Lower leg skin (tissue), 4 donors: ENCODE results near the gene GET3. TPM values are rescaled to one million over a fixed set of nuclear protein-coding genes. Genes with fewer than 3 reads are reported as not detected.

Experiments
- DNase-seq, 2 donors: peaks; one replicate each; pipeline ENCODE4 v3.0.0-alpha.2; 2019; ENCODE audit warnings: low spot score in 2 of 2
- H3K4me3 ChIP-seq: fragments of 200-600 bp; sonication (generic); 2 replicates; pipeline ENCODE4 v1.5.1; 2017; ENCODE audit warnings: mild to moderate bottlenecking, low read depth; ENCODE audit not compliant: poor library complexity, severe bottlenecking
- POLR2A ChIP-seq, 2 donors: fragments of 450-650 bp; IDR thresholded peaks; one replicate each; pipeline ENCODE4 v1.6.1; 2016 to 2017; ENCODE audit warnings: antibody characterized with exemption in 2 of 2, mild to moderate bottlenecking in 1 of 2, moderate library complexity in 1 of 2
- WGBS, 2 donors: methylation state at CpG; one replicate each; pipeline ENCODE4 v1.1.5; 2018; 5-methylcytosine and 5-hydroxymethylcytosine counted together
- intact Hi-C: fragments of 100-400 bp; cut with DNase I; formaldehyde crosslinking; loops from one replicate; pipeline ENCODE4 v1.15.0; 2023; ENCODE audit warnings: low total_unique reads
- total RNA-seq, 4 donors: library from RNA; depleted of rRNA; stranded (reverse); fragments of >200 nt; gene quantifications; one replicate each; pipeline ENCODE4 v1.1.0, GENCODE V29; 2016
- TF ChIP-seq, protein P1 (sequence below), 3 donors: fragments of 450-650 bp; IDR thresholded peaks; one replicate each; pipeline ENCODE4 v1.5.1; 2016; ENCODE audit warnings: antibody characterized with exemption in 3 of 3, mild to moderate bottlenecking in 3 of 3, moderate library complexity in 2 of 3

GET3 gene
- total RNA-seq, 4 donors from 2014 or later, result 43.2 to 63.2 (median 53.4) TPM

DNA sequence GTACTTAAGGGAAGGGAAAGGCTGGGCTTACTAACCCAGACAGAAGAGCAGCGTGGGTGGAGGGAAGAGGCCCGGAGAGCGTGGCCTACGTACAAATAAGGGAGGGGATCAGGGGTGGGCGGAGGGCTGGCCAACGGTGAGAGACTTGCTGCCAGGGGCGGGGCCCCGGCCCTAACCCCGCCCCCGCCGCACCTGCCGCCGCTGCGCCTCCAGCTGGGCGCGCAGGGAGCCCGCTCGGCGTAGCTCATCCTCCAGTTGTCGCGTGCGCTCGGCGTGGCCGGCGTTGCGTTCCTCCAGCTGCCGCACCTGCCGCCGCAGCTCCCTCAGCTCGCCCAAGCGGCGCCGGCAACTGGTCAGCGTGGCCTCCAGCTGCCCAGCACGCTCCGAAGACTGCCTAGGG, 32.4 kb downstream of the GET3 start:
- no peak for TF ChIP-seq POLR2A (IDR thresholded peaks at IDR 0.05)
- TF ChIP-seq, protein P1, sequence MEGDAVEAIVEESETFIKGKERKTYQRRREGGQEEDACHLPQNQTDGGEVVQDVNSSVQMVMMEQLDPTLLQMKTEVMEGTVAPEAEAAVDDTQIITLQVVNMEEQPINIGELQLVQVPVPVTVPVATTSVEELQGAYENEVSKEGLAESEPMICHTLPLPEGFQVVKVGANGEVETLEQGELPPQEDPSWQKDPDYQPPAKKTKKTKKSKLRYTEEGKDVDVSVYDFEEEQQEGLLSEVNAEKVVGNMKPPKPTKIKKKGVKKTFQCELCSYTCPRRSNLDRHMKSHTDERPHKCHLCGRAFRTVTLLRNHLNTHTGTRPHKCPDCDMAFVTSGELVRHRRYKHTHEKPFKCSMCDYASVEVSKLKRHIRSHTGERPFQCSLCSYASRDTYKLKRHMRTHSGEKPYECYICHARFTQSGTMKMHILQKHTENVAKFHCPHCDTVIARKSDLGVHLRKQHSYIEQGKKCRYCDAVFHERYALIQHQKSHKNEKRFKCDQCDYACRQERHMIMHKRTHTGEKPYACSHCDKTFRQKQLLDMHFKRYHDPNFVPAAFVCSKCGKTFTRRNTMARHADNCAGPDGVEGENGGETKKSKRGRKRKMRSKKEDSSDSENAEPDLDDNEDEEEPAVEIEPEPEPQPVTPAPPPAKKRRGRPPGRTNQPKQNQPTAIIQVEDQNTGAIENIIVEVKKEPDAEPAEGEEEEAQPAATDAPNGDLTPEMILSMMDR (IDR thresholded peaks at IDR 0.05), result no peak
- WGBS, 2 donors, result 47 to 55% methylated on average over 8 to 37 of the region's 37 CpGs
- no peak for DNase-seq
- H3K4me3 ChIP-seq, result no peak overlapping the region
- intact Hi-C loops, result loop anchor here (5.0 kb wide), 2 partner anchors 33 to 73 kb away; partner anchors contain the start of genes PRDX2 and THSD8

DNA sequence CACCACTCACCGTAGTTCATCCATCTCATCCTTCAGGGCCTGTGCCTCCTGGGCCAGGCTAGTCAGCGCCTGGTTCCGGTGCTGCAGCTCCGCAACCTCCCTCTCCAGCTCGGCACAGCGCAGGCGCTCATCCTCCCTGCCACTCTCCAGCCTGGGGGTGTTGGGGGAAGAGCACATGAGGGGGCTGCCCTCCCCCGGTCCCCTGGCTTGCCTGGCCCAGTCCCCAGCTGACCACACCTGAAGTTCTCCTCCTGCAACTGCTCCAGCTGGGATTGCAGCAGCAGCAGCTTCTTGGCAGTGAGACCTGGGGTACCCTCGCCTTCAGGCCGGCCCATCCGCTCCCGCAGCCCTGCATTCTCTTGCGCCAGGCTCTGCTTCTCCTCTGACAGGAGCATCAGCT, 33.6 kb downstream of the GET3 start:
- TF ChIP-seq, protein P1 (IDR thresholded peaks at IDR 0.05), result no peak
- TF ChIP-seq POLR2A (IDR thresholded peaks at IDR 0.05), result no peak
- intact Hi-C loops, result no loop called here
- no peak overlapping the region for H3K4me3 ChIP-seq
- 98% methylated on average over 12 to 13 of the region's 13 CpGs for WGBS, 2 donors
- no peak for DNase-seq

DNA sequence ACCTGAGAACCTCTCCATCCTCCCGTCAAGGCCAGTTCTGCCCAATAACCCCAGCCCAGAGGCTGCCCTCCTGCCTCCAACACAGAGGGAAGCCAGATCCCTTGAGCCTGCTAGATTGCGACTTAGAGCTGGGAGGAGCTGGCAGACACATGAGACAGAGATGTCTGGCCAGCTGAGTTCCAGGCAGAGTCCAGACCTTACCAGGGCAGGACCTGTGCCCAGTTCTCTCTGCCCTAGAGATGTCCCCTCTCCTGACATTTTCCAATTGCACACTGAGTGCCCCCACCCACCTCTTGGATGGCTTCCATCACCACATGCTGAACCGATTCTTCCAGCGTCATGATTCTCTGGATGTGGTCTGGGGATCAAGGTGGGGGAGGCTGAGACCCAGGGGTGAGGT, 35.0 kb downstream of the GET3 start:
- DNase-seq, result no peak
- intact Hi-C loops, result no loop called here
- WGBS, 2 donors, result 55 to 70% methylated on average over 4 of the region's 4 CpGs
- H3K4me3 ChIP-seq, result no peak overlapping the region
- no peak for TF ChIP-seq POLR2A (IDR thresholded peaks at IDR 0.05)
- TF ChIP-seq, protein P1 (IDR thresholded peaks at IDR 0.05), result no peak

DNA sequence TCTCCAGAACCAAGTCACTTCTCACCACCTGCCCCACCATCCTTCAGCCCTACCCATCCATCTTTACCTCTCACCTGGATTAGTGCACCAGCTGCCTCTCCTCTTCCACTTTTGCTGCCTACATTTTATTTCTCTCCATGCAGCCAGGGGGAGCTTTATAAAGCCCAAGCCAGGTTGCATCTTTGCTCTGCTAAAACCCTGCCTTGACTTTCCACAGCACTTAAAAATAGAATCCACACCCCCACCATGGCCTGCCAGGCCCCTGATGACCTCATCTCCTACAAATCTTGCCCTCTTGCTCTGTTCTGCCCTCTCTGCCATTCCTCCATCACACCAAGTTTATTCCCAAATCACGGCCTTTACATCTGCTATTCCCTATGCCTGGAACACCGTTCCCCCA, 36.3 kb downstream of the GET3 start:
- 77 to 89% methylated on average over 2 of the region's 2 CpGs for WGBS, 2 donors
- intact Hi-C loops, result no loop called here
- no peak for DNase-seq
- no peak overlapping the region for H3K4me3 ChIP-seq
- TF ChIP-seq, protein P1 (IDR thresholded peaks at IDR 0.05), result no peak
- no peak for TF ChIP-seq POLR2A (IDR thresholded peaks at IDR 0.05)

DNA sequence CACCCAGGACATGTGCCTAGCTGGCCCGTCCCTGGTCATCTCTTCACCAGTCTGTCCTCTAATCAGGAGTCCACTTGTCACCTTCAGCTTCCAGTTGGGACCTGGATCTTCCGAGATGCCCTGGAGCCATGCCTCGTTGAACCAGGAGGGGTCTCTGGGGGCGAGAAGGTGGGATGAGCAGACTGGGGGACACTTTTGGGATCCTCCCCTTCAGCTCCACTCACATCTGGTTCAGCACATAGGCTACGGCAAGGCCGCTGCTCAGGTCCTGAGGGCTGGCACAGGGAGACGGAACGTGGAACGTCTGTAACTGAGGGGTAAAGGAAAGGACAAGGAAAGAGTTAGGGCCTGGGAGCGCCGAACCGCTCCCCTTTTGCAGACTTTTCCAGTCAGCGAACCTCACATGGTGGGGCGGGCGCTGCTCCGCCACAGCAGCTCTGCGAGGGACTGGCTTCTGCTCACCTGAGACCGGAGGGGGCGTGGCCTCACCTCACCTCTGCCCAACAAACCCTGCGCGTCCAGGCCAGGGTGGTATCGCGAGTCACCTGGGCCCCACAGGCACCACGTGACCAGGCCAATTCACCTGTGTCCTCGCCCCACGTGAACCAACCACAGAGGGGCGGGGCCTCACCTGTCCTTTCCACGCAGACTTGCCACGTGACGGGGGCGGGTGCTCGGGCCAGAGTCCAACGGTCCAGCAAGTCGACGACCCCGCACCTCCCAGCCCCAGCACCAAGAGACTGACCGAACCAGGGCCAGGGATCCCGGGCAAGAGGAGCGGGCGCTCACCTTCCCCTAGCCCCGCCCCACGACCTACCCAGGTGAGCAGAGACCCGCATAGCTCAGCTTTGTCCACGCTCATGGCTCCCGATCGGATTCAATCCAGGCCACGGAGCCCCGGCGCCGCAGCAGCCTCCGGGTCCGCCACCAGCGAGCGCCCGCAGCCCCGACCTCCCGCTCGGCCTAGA, 37.6 kb downstream of the GET3 start, which contains the start of gene HOOK2:
Gene HOOK2, minus strand, starts transcription at position 965 of the 968 bp plus-strand sequence. Its CDS starts 103 bp downstream, at position 862.
- WGBS, 2 donors, result 18 to 23% methylated on average over 32 to 45 of the region's 58 CpGs
- intact Hi-C loops, result no loop called here
- H3K4me3 ChIP-seq, result peak within 1 kb of the TSS; percentile 54
- TF ChIP-seq, protein P1 (IDR thresholded peaks at IDR 0.05), result no peak
- TF ChIP-seq POLR2A (IDR thresholded peaks at IDR 0.05), result no peak
- peak; percentile 86 to 94 for DNase-seq
